ENCODE measurements around the gene ATF4. TPM values are rescaled to one million over a fixed set of nuclear protein-coding genes. Genes with fewer than 3 reads are reported as not detected.

Gene ATF4
- total RNA-seq, 1 experiment from 2014 or later: 372 TPM

DNA sequence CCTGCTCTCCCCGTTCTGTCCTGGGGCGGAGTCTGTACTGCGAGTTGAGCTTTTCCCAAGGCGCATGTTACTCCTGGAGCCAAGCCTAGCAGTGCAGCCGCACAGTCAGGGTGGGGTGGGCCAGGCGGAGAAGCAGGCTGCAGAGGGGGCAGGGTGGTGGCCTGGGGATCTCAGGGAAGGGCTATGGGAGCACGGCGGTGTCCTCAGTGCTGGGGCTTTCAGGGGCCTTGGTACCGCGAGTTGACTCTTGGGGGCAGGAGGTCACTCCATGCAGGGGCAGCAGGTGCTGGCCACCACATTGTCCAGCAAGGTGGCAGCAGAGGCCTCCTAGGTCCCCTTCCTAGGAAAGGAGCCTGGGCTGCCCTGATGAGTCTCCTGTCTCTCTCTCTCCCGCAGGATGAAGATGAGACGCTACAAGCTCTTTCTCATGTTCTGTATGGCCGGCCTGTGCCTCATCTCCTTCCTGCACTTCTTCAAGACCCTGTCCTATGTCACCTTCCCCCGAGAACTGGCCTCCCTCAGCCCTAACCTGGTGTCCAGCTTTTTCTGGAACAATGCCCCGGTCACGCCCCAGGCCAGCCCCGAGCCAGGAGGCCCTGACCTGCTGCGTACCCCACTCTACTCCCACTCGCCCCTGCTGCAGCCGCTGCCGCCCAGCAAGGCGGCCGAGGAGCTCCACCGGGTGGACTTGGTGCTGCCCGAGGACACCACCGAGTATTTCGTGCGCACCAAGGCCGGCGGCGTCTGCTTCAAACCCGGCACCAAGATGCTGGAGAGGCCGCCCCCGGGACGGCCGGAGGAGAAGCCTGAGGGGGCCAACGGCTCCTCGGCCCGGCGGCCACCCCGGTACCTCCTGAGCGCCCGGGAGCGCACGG, 33.2 kb upstream of the ATF4 start:
- no peak overlapping the region for H3K27ac Mint-ChIP-seq (ENCODE audit: unreplicated experiment)

GRCh38 chr22:39487826-39488520, 32.4 kb upstream of the ATF4 start:
- no TSS peak for BruUV-seq (replicated peaks)
- CTCF ChIA-PET: no interaction called here

More for the DNA sequence above, 33.2 kb upstream of the ATF4 start:
- no peak for DNase-seq
- intact Hi-C loops (cut with micrococcal nuclease; ENCODE audit: unreplicated experiment): no loop called here
- BruUV-seq (replicated peaks): no TSS peak
- CTCF ChIA-PET: no interaction called here
- H3K9me3 Mint-ChIP-seq (ENCODE audit: low read depth, unreplicated experiment): no peaks in the 10 kb centered on the region
- TF ChIP-seq, protein P1, sequence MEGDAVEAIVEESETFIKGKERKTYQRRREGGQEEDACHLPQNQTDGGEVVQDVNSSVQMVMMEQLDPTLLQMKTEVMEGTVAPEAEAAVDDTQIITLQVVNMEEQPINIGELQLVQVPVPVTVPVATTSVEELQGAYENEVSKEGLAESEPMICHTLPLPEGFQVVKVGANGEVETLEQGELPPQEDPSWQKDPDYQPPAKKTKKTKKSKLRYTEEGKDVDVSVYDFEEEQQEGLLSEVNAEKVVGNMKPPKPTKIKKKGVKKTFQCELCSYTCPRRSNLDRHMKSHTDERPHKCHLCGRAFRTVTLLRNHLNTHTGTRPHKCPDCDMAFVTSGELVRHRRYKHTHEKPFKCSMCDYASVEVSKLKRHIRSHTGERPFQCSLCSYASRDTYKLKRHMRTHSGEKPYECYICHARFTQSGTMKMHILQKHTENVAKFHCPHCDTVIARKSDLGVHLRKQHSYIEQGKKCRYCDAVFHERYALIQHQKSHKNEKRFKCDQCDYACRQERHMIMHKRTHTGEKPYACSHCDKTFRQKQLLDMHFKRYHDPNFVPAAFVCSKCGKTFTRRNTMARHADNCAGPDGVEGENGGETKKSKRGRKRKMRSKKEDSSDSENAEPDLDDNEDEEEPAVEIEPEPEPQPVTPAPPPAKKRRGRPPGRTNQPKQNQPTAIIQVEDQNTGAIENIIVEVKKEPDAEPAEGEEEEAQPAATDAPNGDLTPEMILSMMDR (IDR thresholded peaks at IDR 0.05; ENCODE audit: unreplicated experiment): no peak
- no peak overlapping the region for H3K4me3 Mint-ChIP-seq (ENCODE audit: low read depth, unreplicated experiment)
- H3K36me3 Mint-ChIP-seq (ENCODE audit: insufficient read depth, unreplicated experiment): peaks cover 9% of the 10 kb centered on the region
- no peaks in the 10 kb centered on the region for H3K4me1 Mint-ChIP-seq (ENCODE audit: low read depth, unreplicated experiment)
- no peaks in the 10 kb centered on the region for H3K27me3 Mint-ChIP-seq (ENCODE audit: unreplicated experiment)

GRCh38 chr22:39488563-39489083, 31.7 kb upstream of the ATF4 start:
- TF ChIP-seq, protein P1 (IDR thresholded peaks at IDR 0.05; ENCODE audit: unreplicated experiment): no peak
- no peaks in the 10 kb centered on the region for H3K27me3 Mint-ChIP-seq (ENCODE audit: unreplicated experiment)
- H3K4me1 Mint-ChIP-seq (ENCODE audit: low read depth, unreplicated experiment): peaks cover 6% of the 10 kb centered on the region
- CTCF ChIA-PET: no interaction called here
- H3K27ac Mint-ChIP-seq (ENCODE audit: unreplicated experiment): no peak overlapping the region
- H3K36me3 Mint-ChIP-seq (ENCODE audit: insufficient read depth, unreplicated experiment): peaks cover 9% of the 10 kb centered on the region
- intact Hi-C loops (cut with micrococcal nuclease; ENCODE audit: unreplicated experiment): no loop called here
- no peaks in the 10 kb centered on the region for H3K9me3 Mint-ChIP-seq (ENCODE audit: low read depth, unreplicated experiment)
- BruUV-seq (replicated peaks): no TSS peak
- H3K4me3 Mint-ChIP-seq (ENCODE audit: low read depth, unreplicated experiment): no peak overlapping the region
- no peak for DNase-seq

More at GRCh38 chr22:39487826-39488520, 32.4 kb upstream of the ATF4 start:
- Mint-ChIP-seq H3K9me3 (ENCODE audit: low read depth, unreplicated experiment) (no peaks in the 10 kb centered on the region), H3K27me3 (ENCODE audit: unreplicated experiment) (no peaks in the 10 kb centered on the region), H3K4me3 (ENCODE audit: low read depth, unreplicated experiment) (no peak overlapping the region), H3K36me3 (ENCODE audit: insufficient read depth, unreplicated experiment) (peaks cover 9% of the 10 kb centered on the region), H3K27ac (ENCODE audit: unreplicated experiment) (no peak overlapping the region), H3K4me1 (ENCODE audit: low read depth, unreplicated experiment) (no peaks in the 10 kb centered on the region)
- TF ChIP-seq, protein P1 (IDR thresholded peaks at IDR 0.05; ENCODE audit: unreplicated experiment): no peak
- intact Hi-C loops (cut with micrococcal nuclease; ENCODE audit: unreplicated experiment): no loop called here
- no peak for DNase-seq

DNA sequence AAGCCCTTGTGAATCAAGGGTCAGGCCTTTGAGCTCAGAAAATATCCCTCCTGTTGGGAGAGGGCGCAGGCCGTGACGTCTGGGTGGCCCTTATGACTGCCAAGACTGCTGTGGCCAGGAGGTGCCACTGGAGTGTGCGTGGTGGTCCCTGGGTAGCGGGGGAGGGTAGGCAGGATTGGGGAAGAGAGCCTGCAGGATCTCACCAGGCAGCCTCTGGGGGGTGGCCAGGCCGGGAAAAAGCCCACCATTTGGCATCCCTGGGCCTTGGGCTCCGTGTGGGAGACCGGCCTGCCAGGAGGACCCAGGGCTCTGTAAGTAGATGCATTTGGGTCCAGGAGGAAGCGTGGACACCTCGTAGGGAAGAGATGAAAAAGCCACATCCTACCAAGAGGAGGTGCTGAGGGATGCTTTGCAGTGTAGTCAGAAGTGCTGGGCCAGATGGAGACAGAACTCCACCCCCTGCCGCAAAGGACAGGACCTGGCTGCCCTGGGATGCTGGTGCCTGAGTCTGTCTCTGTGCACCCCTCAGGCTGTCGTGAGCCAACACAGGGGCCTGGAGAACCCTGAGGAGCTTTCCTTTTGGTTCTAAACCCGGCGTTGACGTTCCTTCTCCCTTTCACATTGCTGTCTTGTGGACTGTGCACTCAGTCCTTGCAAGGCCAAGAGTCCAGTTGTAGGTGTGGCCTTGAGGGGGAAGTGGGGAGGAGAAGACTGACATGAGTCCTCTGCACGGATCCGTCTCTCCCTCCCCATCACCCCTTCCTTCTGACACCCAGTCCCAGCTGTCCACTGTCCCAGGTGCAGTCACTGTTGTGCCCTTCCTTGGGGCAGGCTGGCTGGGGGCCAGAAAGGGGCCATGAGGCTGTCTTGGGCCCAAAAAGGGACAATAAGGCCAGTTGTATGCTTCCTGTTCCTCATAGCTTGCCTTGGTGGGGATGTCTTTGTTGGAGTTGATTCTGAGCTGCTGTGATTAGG, 31.0 kb upstream of the ATF4 start:
- H3K27me3 Mint-ChIP-seq (ENCODE audit: unreplicated experiment): no peaks in the 10 kb centered on the region
- no peak overlapping the region for H3K27ac Mint-ChIP-seq (ENCODE audit: unreplicated experiment)
- TF ChIP-seq, protein P1 (IDR thresholded peaks at IDR 0.05; ENCODE audit: unreplicated experiment): no peak
- H3K36me3 Mint-ChIP-seq (ENCODE audit: insufficient read depth, unreplicated experiment): peaks cover 9% of the 10 kb centered on the region
- H3K9me3 Mint-ChIP-seq (ENCODE audit: low read depth, unreplicated experiment): no peaks in the 10 kb centered on the region
- H3K4me1 Mint-ChIP-seq (ENCODE audit: low read depth, unreplicated experiment): peaks cover 10% of the 10 kb centered on the region
- intact Hi-C loops (cut with micrococcal nuclease; ENCODE audit: unreplicated experiment): no loop called here
- BruUV-seq (replicated peaks): no TSS peak
- CTCF ChIA-PET: interaction anchor here (1.2 to 1.5 kb wide), 2 partner anchors 13 to 17 kb away, joined by 3 to 6 read pairs; partner anchors contain the start of gene MIEF1
- DNase-seq: no peak
- H3K4me3 Mint-ChIP-seq (ENCODE audit: low read depth, unreplicated experiment): no peak overlapping the region

All from Calu3 (cell line).